NCI-H128 (cell line): Measurements from ENCODE around the gene PMEPA1.

Source experiments
- DNase-seq: peaks from one replicate; lab custom pipeline; 2025; ENCODE audit not compliant: unreplicated experiment; lab: John Stamatoyannopoulos, UW

PMEPA1 gene

DNA sequence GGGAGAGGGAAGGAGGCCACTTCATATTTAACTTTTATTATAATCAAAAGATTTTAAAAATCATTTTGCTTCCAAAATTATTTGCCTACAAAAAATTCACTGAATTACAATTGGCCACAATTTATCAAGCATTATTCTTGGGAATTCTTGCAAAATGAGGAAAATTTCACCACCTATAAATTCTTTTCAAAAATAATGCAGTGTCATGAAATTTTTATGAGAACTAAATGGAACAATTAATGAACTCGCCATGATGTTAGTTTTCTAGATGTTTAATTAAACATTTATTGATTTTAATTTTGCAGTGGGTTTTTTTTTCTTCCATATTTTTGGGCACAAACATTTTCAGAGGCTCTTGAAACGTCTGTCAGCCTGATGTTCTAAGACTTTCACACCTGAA, 83.8 kb downstream of the PMEPA1 start:
- DNase-seq = no peak

DNA sequence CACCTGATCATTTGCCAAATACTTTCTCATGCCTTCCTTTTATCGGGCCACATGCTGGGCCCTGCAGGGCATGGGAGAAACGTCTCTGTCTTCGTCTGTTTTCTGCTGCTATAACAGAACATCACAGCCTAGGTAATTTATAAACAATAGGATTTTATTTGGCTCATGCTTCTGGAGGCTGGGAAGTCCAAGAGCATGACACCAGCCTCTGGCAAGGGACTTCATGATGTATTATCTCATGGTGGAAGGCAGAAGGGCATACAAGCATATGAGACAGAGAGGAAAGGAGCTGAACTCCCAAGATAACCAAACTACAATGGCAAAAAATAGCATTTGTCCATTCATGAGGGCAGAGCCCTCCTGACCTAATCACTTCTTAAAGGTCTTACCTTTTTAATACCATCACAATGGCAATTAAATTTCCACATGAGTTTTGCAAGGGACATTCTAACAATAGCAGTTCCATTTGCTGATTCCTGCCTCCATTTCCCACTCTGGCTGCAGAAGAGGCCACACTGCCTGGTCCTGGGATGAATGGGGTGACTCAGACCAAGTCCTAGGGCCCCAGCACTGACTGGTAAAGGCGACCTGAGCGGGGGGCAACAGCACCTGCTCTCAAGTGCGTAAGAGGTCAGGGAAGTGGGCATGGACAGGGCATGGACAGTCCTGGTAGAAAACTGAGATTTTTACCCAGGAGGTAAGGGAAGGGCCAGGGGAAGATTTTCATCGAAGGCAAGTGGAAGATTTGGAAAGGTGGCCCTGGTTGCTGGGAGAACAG, 84.4 kb downstream of the PMEPA1 start:
- no peak for DNase-seq

DNA sequence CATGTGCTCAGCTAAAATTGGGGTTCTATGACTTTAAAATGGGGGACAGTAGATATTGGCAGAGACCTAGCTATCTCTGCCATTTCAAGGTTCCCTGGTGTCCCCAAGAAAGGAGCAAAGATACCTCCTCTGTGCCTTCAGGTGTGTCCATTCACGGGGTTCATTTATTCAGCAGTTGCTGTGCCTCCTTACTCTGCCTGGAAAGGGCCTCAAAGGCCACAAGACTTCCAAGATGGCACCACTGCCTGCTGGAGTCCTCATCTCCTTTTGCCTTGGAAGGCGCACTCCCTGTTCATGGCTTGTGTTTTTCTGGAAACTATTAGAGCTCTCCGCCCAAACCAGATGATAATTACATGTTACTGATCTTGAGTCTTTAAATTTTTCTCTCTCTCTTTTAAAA, 85.7 kb downstream of the PMEPA1 start:
- no peak for DNase-seq

DNA sequence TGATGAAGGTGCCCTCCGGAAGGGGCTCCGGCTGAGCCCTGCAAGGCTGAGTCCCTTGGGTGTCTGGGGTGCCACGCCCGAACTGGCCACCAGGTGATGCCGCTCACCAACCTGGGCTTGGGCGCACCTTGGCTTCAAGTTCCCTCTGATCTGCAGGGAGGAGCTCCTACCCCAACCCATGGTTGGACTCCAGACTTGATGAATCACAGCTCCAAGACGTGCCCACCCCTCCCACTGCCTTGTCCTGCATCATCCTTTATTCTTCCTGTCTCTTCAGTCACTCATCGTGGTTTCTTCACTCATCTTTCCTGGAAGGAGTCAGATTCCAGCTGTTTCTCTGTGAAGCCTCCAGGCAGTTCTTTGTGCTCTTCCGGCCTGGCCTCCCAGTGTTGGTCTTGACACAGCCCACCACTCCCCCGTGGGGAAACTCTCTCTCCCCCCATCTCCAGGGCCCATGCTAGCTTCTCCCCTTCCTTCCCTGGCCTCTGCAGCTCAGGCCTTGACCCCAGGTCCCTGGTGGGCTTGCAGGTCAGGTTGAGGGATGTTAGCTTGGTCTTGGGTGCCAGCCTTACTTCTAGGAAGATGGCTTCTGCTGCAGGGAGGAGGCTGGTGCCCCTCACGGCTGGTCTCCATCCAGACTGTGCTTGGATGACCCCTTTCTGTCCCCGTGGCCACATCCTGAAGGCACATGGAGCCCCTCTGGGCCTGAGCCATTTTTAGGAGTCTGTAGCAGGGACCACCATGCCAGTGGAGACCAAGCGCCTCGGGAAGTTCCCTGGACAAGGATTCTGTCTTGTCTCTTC, 87.0 kb downstream of the PMEPA1 start:
- no peak for DNase-seq

DNA sequence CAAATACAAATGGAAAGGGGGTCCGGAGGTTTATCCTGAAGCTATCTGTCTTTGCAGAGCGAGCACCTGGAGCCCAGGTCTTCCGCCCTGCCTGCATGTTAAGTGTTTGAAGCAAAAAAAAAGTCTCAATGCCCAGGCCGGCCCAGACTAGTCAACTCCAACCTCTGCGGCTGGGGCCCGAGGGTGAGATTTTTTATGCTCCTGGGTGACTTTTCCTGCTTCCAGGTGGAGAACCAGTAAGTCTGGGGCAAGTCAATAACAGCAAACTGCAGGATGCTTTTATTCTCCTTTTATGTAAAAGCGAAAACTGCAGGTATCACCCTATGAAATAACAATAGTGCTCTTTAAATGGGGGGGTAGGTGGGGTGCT, 87.6 kb downstream of the PMEPA1 start:
- DNase-seq = no peak

DNA sequence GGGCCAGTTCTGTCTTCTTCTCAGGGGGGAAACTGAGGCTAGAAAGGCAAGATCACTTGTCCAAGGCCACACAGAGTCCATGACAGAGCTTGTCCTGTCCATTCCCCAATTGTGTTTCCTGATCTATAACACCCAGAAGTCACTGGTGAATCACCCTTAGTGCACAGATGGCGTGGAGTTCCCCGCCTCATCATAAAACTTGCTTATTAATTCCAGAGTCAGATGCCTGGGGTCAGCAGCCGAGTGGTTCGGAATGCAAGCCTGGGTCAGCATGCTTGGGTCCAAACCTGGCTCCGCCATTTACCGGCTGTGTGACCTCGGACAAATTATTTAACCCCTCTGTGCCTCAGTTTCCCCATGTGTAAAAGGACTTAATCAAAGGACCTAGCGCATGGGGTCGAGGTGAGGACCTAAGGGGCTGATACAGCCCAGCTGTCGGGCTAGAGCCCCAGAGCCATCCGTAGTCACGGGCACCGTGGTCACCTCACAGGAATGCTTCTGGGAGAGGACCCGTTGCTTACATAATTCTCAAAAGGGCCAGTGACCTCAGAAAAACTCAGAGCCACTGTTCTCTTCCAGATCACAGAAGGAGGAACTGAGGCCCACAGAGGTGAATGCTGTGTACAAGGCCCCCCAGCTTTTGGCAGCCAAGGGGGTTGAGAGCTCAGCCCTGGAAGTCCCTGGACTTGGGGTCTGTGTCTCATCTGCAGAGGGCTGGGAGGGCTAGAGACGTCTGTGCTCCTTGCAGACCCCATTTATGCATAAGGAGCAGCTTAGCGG, 88.2 kb downstream of the PMEPA1 start:
- no peak for DNase-seq

DNA sequence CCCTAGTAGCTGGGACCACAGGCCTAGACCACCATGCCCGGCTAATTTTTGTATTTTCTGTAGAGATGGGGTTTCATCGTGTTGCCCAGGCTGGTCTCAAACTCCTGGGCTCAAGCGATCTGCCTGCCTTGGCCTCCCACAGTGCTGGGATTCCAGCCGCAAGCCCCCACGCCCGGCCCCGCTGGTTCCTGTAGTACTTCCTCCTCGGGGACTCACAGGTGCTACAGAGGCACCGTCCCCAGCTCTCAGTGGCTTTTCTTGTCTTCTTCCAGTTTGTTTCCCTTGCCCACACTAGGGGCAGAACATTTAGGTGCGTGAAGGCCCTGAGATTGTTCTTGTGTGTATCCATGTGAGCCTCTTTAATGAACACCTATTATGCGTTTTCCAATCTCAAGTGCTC, 88.8 kb downstream of the PMEPA1 start:
- DNase-seq = no peak

DNA sequence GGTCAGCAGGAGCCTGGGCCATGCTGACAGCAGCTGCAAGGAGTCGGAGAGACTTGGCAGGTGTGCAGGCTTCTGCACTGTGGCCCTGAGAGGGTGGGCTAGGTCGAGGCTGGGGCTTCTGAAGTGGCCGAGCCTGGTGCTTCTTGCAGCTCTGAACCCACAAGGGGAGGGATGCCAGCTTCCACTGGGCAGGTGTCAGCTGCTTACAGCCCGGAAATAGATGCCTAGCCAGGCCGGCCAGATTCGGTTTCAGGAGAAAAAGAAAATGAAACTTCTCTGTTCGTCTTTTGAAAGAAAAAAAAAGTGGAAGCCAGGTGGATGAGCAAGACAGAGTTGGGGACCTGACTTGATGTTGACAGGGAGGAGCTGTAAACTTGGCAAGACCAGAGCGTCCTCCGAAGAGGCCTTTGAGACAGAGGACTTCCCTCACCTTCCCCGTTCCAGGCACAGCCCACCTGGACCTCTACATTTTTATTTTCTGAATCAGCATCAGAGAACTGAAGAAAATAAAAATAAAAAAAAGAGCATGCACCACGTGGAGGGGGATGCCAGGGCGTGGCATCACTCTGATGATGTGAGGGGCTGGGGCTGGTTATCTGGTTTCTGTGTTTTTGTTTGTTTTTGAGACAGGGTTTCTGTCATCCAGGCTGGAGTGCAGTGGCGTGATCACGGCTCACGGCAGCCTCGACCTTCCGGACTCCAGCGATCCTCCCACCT, 89.4 kb downstream of the PMEPA1 start, which contains the start of gene ZBP1:
Gene ZBP1, minus strand, starts transcription at position 153 of the 717 bp plus-strand sequence. Its CDS starts 131 bp downstream, at position 22.
- no peak for DNase-seq

DNA sequence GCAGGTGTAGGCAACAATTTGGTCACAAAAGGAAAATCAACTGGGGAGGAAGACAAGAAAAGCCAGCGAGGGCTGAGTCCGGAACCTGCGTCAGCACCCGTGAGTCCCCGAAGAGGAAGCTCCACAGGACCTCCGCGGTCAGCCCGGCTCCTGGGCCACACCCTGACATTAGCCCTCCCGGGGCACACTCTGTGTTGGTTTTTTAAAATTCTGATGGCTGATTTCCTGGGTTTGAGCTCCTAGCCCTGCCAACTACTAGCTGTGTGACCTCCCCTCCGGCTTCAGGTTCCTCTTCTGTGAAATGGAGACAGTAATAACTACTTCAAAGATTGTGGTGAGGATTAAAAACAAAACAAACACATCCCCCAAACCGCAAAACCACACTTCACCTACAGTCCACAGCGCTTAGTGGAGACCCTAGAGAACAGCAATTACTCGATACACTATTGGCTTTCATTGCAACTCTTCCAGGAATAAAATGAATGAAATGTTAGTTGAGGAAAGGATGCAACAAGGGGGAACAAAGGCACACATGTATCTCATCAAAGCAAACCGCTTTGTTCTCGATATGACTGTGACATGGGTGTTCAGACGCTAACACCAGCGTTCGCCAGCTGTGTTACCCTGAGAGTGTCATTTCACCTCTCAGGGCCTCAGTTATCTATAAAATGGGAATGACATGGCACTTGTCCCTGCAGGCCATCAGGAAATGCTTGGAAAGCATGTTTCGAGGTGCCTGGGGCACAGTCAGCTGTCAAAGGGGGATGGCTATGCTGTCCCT, 90.6 kb downstream of the PMEPA1 start:
- no peak for DNase-seq

DNA sequence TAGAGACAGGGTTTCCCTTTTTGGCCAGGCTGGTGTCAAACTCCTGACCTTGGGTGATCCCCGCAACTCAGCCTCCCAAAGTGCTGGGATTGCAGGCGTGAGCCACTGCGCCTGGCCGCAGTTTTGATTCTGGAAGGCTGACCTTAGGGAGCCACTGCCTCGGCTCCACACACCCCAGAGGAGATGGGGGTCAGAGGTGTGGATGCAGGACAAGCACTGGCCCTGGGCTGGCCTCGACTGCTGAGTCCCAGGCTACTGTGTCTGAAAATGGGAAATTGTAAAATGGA, 91.1 kb downstream of the PMEPA1 start:
- no peak for DNase-seq

DNA sequence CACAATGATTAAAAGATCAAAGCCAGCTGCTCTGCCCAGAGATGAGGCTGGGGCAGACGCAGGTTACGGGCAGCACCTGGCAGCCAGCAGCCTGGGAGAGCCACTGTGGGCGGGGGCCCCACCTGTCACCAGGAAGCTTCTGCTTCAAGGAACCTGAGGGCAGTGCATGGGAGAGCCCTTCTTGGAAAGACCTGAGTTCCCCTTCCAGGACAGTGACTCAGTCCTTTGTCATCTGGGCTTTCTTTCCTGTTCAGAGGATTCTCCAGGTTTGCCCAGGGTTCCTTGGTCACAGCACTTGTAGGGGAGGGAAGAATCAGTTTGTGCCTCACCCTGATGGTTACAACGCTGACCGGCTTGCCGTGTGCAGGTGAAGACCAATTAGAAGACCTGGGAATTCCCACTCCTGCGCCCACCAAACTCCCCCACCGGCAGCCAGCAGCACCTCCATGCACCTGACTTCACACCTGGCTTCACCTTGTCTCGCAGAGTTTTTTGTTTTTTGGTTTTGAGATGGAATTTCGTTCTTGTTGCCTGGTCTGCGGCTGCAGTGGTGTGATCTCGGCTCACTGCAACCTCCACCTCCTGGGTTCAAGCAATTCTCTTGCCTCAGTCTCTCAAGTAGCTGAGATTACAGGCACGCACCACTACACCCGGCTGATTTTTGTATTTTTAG, 91.6 kb downstream of the PMEPA1 start:
- no peak for DNase-seq

DNA sequence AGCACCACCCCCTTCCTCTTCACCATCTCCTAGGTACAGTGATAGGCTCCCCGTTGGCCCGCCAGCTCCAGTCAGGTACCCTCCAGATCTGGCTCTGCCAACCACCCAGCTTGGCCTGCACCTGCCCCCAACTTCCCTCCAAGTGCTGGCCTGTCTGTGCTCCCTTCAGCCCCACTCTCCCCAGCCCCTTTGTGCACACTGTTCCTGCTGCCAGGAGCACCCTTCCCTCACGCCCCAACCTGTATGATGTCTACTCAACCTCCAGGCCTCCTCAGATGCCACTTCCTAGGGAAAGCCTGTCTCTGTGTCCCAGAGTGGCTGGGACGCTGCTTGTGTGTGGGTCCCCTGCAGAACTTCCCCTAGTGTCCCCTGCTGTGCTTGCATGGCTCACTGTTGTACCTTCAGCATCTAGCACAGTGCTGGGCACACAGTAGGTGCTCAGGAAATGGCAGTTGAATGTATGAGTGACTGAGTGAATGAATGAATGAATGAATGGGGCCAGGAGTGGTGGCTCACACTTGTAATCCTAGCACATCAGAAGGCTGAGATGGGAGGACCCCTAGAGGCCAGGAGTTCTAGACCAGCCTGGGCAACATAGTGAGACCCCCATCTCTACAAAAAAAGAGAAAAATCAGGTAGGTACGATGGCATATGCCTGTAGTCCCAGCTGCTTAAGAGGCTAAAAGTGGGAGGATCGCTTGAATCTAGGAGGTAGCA, 92.6 kb downstream of the PMEPA1 start:
- DNase-seq = no peak

DNA sequence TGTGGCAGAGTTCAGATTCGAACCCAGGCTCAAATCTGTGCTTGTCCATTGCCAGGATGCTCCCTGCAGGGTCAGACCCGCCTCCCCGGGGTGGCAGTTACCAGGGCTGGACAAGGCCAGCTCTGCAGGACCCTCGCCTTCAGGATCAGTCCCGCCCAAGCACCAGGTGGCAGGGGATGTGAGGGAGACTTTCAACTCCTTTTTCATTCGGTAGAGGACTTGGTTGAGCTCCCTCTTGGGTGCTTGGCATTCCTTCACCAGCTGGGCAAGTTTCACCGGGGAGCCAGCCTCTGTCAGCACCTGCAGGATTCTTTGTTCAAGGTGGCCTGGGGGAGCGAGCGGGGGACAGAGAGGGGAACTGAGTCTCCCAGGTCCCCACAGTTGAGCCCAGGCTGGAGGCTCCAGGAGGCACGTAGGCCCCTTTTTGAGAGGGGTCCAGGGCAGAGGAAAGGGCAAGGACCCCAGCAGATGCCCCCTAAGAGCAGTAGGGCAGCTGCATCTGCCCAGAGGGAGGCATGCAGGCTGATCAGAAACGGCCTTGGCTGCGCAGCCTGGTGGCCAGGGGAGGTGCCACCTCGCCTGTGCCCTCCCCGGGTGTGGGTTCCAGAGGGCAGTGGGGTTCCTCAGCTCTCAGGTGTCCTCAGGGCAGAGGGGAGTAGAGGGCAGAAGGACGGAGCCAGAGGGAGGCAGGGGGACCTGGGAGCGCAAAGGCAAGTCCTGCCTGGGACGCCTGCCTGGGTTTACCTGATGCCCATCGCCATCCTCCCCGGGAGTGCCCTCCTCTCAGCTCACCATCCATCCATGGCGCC, 93.5 kb downstream of the PMEPA1 start:
- DNase-seq = no peak

DNA sequence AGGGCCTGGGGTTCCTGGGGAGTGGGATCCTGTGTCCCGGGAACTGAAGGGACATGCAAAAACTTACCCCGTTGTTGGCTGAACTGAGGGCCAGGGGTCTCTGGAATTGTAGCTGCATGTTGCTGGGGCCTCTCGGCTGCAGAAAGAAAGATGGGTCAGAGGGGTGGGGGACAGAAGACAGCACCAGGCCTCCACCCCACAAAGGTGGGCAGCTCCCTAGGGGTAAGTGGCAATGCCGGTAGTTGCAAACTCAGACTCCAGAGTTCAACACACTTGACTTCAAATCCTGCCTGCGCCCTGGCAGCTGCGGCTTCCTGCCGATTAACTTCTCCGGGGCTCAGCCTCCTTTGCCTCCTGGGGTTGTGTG, 94.4 kb downstream of the PMEPA1 start:
- DNase-seq = no peak

DNA sequence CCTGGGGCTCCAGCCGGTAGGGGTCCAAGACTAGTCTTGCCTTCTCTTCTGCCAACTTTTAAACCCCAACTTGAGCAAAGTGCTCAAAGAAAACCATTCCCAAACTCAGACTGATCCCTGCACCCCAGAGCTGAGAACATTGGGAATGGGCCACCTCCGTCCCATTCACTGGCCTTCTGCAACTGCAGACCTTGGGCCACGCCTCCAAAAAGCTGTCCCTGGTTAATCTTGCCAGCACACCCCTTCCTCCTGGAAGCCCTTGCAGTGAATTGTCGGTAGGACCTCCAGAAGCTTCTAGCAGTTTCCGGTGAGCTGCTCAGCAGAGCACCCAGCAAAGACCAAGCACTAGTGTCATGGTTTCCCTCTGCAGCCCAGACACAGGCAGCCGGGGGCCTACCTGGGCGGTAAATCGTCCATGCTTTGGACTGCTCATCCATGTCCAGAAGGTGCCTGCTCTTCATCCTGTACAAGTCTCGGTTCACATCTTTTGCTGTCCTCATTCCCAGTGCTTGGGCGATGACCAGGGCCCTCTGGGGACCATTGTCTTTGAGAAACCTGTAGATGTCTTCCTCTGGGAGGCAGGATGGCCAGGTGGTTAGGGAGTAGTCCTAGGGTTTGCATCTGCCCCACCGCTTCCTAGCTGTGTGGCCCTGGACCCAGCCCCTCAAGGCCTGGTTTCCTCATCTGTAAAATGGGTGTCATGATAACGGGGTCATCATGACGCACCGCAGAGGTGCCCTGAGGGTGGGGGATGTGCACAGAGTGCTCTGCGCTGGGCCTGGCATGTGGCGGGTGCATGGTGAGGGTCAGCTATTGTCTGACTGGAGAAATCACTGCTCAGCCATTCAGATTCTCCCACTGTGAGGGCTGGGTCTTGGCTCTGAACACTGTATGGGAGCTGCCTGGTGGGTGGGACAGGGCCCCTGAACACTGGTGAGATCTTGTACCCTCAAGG, 95.0 kb downstream of the PMEPA1 start:
- DNase-seq = no peak

DNA sequence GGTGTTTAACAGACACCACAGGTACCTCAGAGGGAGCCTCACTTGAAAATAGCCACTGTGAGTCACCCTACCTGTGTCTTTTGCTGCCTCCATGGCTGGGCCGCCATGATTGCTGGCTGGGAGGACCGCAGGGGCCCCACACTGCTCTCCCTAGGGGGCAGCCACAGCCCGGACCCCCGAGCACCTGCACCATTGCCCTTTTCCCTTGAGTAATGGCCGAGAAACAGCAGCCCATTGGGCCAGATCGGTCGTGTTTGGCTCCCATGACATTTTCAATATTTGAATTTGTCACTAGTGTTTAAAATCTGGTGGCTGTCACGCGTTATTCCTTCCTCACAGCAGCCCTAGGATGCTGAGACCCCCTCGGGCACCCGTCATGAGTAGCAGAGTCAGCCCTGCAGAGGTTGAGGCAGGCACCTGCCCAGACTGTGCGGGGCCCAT, 96.3 kb downstream of the PMEPA1 start:
- DNase-seq = no peak

DNA sequence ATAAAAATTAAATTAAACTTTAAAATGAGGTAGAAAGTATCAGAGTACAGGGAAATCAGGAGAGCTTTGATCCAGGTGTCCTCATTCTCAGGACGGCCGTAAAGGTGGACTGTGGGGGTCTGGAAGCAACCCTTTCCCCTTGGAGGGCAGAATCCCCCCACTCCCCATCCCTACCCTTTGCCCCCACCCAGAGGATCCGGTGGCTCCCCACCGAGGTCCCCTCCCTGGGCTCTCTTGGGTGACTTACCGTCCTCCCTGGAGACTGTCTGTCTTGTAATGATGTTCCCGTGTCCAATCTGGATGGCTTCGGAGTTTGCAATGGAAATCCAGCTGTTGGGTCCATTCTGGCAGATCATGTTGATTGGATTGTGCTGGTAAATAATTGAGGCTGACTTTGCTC, 96.9 kb downstream of the PMEPA1 start:
- no peak for DNase-seq
